Measurements from ENCODE around the gene TBRG4.

TBRG4 gene

DNA sequence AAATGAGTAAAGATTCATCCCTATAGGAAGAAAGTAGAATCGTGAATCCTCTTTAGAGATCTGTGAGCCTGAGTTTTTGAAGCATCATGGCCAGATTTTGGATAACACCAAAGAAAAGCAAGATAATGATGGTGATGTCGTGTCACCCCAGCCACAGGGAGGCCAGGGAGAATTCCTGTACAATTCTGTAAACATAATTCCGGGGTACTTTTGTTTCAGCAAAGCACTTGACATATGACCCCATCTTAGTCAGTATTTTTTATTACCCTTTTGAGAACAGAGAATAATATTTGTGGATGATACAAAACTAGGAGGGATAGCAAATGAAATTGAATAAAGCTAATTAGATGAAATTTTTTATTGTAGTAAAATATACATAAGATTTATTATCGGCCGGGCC lies 56.5 kb downstream of the TBRG4 start:
- DNase-seq (ENCODE audit: low read depth), result no peak

- no peak for DNase-seq (ENCODE audit: low read depth)
Observed at GRCh38 chr7:45054442-45054841, 57.1 kb downstream of the TBRG4 start.

- DNase-seq (ENCODE audit: low read depth), result no peak
Observed at GRCh38 chr7:45053941-45054340, 57.6 kb downstream of the TBRG4 start.

GRCh38 chr7:45053401-45053800 lies 58.1 kb downstream of the TBRG4 start:
- DNase-seq (ENCODE audit: low read depth), result no peak

DNA sequence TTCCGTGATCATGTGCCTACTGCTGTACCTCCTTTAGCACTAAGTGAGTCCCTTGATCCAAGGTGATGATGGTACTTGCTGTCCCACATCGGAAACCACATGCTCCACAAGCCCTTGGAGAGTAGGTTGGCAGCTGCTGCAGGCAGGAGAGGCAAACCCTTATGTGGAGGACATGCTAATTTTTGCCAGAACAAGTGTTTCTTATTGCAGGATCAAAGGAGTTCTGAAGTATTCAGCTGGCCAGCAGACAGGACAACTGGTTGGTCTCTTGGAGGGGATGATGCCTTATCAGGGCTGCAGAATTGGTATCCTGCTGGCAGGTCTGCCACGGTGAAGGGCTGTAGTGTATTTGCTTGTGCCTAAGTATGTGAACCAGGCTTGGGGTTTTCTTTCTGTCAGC lies 59.5 kb downstream of the TBRG4 start:
- DNase-seq (ENCODE audit: low read depth), result no peak

DNA sequence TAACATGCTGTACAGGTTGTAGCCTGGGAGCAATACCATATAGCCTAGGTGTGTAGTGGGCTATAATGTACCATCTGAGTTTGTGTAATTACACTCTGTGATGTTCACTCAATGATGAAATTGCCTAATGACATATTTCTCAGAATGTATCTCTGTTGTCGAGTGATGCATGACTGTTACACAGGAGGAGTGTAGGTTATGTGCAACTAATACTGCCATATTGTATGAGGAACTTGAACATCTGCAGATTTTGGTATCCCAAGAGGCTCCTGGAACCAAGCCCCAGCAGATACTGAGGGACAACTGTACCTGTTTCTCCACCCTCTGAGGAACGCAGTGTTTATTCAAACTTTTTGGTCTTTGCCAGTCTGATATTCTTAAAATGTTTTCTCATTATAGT lies 61.3 kb downstream of the TBRG4 start:
- no peak for DNase-seq (ENCODE audit: low read depth)
